Muscle of arm (tissue), 12 donors: Measurements from ENCODE around the gene TBL2. TPM values are rescaled to one million over a fixed set of nuclear protein-coding genes. Genes with fewer than 3 reads are reported as not detected.
A peak's percentile ranks its signal among the peaks of the same experiment; 100 is the strongest.
"Not testable (repeated sequence)": the region's sequence is repeated elsewhere in the genome, so short reads cannot be mapped to it uniquely, and the experiment has no call there.

Source experiments
- DNase-seq: peaks from one replicate; pipeline ENCODE4 v3.0.0-alpha.2; 2013
- polyA plus RNA-seq, 12 donors: library from polyadenylated mRNA; unstranded; fragments of 120-200 nt; gene quantifications; one replicate each; pipeline ENCODE4 v1.2.1, GENCODE V29; 2013; ENCODE audit not compliant: insufficient read length in 12 of 12

Gene TBL2
- polyA plus RNA-seq, 12 donors, result 21.6 to 48.7 (median 26.5) TPM; not detected in 1

- DNase-seq, result no peak
These were observed 38.7 kb downstream of the TBL2 start for GRCh38 chr7:73539709-73540108.

DNA sequence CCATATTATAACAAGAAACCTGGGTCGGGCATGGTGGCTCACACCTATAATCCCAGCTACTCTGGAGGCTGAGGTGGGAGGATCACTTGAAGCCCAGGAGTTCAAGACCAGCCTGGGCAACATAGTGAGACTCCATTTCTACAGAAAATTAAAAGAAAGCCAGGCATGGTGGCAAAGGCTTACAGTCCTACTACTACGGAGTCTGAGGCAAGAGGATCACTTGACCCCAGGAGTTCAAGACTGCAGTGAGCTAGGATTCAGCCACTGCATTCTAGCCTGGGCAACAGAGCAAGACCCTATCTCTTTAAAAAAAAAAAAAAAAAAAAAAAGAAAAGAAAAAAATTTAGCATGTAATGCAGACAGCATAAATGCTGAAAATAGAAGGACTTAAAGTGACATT is 39.9 kb downstream of the TBL2 start:
- not testable (repeated sequence) for DNase-seq

DNA sequence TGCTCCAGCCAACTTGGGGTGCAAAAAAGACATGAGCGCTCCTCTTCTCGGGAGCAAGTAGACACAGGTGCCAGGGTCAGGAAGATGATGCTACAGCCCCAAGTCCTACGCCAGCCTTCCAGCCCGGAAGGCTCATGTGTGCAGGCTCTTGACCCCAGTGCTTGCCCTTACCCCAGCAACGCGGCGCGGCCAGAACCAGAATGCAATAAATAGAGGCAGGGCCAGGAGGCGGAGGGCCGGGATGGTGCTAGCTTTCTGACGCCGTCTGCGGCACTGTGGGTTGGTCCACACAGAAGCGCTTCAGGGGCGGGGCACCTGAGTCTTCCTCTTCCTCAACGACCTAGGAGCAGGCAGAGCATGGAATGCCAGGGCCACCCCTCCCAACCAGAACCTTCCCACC is 41.3 kb downstream of the TBL2 start:
- no peak for DNase-seq

DNA sequence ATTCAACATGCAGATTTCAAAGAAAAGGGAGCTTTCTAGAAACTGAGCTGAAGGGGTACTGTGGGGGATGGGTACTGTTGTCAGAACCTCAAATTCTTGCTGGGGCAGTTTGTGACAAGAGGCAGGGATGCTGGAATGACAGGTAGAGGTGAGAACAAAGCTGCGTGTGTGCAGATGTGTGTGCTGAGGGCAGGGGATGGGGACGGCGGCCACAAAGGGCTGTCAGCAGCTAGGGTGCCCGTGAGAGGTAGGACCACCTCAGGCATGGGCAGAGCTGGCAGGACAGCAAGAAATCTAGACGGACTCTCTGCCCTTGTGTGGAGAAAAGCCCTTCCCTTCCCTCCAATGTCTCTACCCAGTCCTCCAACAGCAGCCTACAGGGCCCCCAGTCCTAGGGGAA is 41.9 kb downstream of the TBL2 start:
- no peak for DNase-seq

GRCh38 chr7:73535918-73536317 is 42.5 kb downstream of the TBL2 start:
- not testable (repeated sequence) for DNase-seq

DNA sequence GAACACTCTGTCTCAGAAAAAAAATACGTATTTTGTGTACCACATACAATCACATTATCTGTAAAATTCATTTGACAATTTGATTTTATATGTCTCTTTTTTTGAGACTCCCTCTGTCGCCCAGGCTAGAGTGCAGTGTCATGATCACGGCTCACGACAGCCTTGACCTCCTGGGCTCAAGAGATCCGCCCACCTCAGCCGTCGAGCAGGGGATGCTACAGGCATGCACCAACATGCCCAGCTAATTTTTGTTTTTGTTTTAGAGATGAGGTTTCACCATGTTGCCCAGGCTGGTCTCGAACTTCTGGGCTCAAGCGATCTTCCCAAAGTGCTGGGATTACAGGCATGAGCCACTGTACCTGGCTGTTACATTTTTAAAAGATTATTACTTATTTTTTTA is 44.6 kb downstream of the TBL2 start:
- no peak for DNase-seq

DNA sequence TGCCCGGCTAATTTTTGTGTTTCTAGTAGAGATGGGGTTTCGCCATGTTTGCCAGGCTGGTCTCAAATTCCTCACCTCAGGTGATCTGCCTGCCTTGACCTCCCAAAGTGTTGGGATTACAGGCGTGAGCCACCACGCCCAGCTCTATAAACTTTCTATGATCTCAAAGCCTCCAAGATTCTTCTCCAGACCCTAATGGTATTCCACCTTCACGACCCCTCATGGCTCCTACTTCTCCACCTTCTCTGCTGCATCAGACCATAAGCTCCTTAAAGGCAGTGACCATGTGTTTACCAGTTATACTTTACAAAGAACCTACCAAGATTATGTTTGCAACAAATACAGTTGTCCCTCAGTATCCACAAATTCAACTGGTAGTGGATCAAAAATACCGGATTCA is 46.2 kb downstream of the TBL2 start:
- DNase-seq, result no peak

DNA sequence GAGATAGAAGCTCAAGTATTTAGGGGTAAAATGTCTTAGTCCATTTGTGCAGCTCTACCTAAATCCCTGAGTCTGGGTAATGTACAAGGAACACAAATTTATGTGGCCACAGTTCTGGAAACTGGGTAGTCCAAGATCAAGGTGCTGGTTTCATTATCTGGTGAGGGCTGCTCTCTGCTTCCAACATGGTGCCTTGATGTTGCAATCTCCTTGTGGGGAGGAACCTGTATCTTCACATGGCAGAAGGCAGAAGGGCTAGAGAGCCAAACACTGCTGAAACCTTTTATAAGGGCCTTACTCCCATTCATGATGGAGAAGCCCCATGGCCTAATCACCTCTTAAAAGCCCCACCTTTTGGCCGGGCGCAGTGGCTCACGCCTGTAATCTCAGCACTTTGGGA is 47.6 kb downstream of the TBL2 start:
- DNase-seq, result no peak

DNA sequence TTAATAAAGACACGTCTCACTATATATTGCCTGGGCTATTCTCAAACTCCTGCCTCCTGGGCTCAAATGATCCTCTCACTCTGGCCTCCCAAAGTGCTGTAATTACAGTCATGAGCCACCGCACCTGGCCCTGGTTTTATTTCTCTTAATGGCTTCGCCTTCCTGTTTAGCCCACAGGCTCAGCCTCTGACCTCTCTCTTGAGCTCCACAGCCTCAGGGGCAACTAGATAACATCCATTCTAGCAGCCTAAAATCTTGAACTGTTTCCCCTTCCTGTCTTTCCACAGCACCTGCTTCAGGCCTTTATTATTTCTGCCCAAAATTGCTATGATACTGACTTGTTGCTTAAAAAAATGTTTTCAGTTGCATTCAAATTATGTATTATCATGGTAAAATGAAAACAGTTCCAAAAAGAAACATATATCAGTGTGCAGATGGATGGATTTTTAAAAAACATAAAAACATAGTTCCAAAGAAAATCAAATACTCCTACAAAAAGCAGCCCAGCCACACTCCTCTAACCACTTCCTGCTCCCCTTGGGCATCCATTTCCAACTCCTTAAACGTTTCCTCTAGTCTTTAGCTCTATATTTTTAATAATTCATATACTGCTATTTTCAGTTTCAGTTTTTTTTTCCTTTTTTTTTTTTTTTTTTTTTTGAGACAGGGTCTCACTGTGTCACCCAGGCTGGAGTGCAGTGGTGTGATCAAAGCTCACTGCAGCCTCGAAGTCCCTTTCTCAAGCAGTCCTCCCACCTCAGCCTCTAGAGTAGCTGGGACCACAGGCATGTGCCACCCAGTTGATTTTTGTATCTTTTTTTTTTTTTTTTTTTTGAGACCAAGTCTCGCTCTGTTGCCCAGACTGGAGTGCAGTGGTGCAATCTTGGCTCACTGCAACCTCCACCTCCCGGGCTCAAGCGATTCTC is 51.2 kb downstream of the TBL2 start:
- DNase-seq, result no peak

GRCh38 chr7:73526158-73526494 is 52.3 kb downstream of the TBL2 start:
- DNase-seq, result not testable (repeated sequence)

DNA sequence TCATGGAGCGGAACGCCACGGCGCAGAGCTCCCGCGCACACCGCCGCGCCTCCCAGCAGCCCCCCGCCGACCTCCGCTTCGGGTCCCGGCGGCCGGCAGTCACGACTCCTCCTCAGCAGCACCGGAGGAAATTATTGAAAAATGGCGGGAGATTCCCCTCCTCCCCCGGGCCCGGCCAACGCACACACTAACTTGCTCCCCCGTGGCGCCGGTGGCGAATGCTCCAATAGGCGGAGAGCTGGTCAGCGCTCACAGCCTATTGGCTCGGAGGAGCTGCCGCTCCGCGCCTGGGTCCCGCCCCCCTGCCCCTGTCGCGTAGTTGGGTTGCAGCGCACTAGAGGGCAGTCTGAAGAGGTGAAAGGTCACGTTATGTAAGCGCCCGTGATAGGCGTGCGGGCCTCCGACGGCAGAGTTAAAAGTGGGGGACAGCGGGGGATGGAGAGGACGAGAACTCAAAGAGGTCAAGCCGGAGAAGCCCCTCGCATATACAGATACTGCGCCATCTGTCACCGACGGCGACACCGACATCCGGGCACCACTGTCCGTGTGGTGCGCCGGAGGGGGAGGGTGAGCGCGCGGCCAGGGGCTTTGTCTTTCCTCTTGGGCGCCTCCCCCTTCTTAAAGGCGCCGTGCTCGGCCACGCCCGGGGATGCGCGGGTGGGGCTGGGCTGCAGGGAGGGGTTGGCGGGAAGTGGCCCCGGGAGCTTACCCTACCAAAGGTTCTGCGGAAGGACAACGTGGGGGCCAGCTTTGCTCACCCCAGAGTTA is 56.1 kb downstream of the TBL2 start, which contains the start of gene BAZ1B:
TSS of gene BAZ1B (minus strand) at position 189 of the 768 bp plus-strand sequence. CDS start 360 bp downstream, outside the sequence.
- peak; percentile 97 for DNase-seq

DNA sequence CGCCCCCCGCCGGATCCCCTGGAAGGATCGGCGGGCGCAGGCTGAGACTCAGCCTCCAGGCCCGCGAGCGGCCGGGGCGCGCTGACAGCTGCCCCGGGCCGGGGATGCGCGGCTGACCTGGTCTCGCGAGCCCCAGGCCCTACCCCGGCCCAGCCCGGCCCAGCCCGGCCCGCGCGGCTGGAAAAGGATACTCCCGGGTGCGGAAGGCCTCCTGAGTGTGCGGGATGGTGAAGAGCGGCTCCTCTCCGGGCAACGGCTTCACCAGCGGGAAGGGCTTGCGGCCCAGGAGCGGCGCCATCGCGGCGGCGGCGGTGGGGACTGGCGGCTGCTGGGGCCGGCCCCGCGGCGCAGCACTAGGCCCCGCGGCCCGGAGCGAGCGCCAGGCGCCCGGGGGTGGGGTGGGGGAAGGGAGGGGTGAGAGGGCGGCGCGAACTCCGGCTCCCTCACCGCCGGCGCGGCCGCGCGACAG is 56.7 kb downstream of the TBL2 start:
- peak; percentile 55 for DNase-seq

GRCh38 chr7:73520673-73521635 is 57.4 kb downstream of the TBL2 start:
- no peak for DNase-seq

GRCh38 chr7:73519867-73520672 is 58.3 kb downstream of the TBL2 start:
- DNase-seq, result no peak

DNA sequence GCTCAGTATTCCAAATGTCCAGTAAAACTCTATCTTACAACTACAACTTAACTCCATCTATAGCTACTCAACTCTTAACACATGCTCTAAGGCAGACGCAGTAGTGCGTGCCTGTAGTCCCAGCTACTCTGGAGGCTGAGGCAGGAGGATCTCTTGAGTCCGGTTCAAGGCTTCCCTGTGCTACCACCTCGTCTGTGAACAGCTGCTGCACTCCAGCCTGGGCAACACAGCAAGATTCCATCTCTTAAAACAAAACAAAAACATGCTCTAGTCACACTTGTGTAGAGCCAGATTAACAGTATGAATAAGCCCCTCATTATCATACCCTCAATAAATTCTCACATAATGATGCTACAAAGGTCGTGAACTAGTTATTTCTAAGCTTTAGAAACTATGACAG is 59.9 kb downstream of the TBL2 start:
- DNase-seq, result no peak

Other genes starting within 250 kb of the TBL2 start
- 10 to 100 TPM in 8 of 12 donors, 1 to 10 TPM in 3, not detected in 1; 3.5 to 22.7 (median 11.4) TPM for gene FZD9, start 144.8 kb downstream of the TBL2 start, polyA plus RNA-seq
- 10 to 100 TPM in 11 of 12 donors, not detected in 1; 48.5 to 62.8 (median 55.3) TPM for gene BAZ1B, start 56.3 kb downstream of the TBL2 start, polyA plus RNA-seq
- gene BCL7B, start 20.9 kb downstream of the TBL2 start, polyA plus RNA-seq, result 10 to 100 TPM in 11 of 12 donors, not detected in 1; 26.7 to 61.0 (median 32.3) TPM
- 10 to 100 TPM in 1 of 12 donors, 1 to 10 TPM in 1, under 1 TPM in 9, not detected in 1; 0.06 to 27.3 (median 0.28) TPM for gene MLXIPL, start 45.9 kb upstream of the TBL2 start, polyA plus RNA-seq
- 1 to 10 TPM in 10 of 12 donors, not detected in 2; 1.6 to 4.2 (median 2.2) TPM for gene VPS37D, start 89.3 kb upstream of the TBL2 start, polyA plus RNA-seq
- gene DNAJC30, start 104.9 kb upstream of the TBL2 start, polyA plus RNA-seq, result 10 to 100 TPM in 1 of 12 donors, 1 to 10 TPM in 10, not detected in 1; 4.9 to 11.3 (median 6.5) TPM
- 10 to 100 TPM in 11 of 12 donors, not detected in 1; 44.7 to 83.4 (median 68.9) TPM for gene BUD23, start 105.0 kb upstream of the TBL2 start, polyA plus RNA-seq
- gene STX1A, start 141.1 kb upstream of the TBL2 start, polyA plus RNA-seq, result 10 to 100 TPM in 7 of 12 donors, 1 to 10 TPM in 4, not detected in 1; 6.2 to 13.1 (median 10.7) TPM
- gene ABHD11, start 160.2 kb upstream of the TBL2 start, polyA plus RNA-seq, result 10 to 100 TPM in 8 of 12 donors, 1 to 10 TPM in 3, not detected in 1; 8.4 to 47.3 (median 10.5) TPM
- gene CLDN3, start 191.7 kb upstream of the TBL2 start, polyA plus RNA-seq, result 10 to 100 TPM in 1 of 12 donors, under 1 TPM in 6, not detected in 5; 0.19 to 14.9 (median 0.38) TPM